ENCODE results near the gene ZNF620. TPM values are rescaled to one million over a fixed set of nuclear protein-coding genes. Genes with fewer than 3 reads are reported as not detected.

Gene ZNF620
- total and polyA plus RNA-seq, 2 experiments from 2014 or later = 14.1 to 18.0 TPM

- TF ChIP-seq, protein P1, sequence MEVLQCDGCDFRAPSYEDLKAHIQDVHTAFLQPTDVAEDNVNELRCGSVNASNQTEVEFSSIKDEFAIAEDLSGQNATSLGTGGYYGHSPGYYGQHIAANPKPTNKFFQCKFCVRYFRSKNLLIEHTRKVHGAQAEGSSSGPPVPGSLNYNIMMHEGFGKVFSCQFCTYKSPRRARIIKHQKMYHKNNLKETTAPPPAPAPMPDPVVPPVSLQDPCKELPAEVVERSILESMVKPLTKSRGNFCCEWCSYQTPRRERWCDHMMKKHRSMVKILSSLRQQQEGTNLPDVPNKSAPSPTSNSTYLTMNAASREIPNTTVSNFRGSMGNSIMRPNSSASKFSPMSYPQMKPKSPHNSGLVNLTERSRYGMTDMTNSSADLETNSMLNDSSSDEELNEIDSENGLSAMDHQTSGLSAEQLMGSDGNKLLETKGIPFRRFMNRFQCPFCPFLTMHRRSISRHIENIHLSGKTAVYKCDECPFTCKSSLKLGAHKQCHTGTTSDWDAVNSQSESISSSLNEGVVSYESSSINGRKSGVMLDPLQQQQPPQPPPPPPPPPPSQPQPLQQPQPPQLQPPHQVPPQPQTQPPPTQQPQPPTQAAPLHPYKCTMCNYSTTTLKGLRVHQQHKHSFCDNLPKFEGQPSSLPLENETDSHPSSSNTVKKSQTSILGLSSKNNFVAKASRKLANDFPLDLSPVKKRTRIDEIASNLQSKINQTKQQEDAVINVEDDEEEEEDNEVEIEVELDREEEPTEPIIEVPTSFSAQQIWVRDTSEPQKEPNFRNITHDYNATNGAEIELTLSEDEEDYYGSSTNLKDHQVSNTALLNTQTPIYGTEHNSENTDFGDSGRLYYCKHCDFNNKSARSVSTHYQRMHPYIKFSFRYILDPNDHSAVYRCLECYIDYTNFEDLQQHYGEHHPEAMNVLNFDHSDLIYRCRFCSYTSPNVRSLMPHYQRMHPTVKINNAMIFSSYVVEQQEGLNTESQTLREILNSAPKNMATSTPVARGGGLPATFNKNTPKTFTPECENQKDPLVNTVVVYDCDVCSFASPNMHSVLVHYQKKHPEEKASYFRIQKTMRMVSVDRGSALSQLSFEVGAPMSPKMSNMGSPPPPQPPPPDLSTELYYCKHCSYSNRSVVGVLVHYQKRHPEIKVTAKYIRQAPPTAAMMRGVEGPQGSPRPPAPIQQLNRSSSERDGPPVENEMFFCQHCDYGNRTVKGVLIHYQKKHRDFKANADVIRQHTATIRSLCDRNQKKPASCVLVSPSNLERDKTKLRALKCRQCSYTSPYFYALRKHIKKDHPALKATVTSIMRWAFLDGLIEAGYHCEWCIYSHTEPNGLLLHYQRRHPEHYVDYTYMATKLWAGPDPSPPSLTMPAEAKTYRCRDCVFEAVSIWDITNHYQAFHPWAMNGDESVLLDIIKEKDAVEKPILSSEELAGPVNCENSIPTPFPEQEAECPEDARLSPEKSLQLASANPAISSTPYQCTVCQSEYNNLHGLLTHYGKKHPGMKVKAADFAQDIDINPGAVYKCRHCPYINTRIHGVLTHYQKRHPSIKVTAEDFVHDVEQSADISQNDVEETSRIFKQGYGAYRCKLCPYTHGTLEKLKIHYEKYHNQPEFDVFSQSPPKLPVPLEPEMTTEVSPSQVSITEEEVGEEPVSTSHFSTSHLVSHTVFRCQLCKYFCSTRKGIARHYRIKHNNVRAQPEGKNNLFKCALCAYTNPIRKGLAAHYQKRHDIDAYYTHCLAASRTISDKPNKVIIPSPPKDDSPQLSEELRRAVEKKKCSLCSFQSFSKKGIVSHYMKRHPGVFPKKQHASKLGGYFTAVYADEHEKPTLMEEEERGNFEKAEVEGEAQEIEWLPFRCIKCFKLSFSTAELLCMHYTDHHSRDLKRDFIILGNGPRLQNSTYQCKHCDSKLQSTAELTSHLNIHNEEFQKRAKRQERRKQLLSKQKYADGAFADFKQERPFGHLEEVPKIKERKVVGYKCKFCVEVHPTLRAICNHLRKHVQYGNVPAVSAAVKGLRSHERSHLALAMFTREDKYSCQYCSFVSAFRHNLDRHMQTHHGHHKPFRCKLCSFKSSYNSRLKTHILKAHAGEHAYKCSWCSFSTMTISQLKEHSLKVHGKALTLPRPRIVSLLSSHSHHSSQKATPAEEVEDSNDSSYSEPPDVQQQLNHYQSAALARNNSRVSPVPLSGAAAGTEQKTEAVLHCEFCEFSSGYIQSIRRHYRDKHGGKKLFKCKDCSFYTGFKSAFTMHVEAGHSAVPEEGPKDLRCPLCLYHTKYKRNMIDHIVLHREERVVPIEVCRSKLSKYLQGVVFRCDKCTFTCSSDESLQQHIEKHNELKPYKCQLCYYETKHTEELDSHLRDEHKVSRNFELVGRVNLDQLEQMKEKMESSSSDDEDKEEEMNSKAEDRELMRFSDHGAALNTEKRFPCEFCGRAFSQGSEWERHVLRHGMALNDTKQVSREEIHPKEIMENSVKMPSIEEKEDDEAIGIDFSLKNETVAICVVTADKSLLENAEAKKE (CRISPR knock-in tag; IDR thresholded peaks at IDR 0.05) = no peak
- TF ChIP-seq JUNB (IDR thresholded peaks at IDR 0.05; ENCODE audit: unreplicated experiment) = no peak
- TF ChIP-seq EZH2phosphoT487 (IDR thresholded peaks at IDR 0.05; ENCODE audit: unreplicated experiment) = no peak
- no peak for TF ChIP-seq ZNF114 (CRISPR knock-in tag; IDR thresholded peaks at IDR 0.05)
- no peak for TF ChIP-seq ETS1 (IDR thresholded peaks at IDR 0.05)
- TF ChIP-seq CREB1 (CRISPR knock-in tag; IDR thresholded peaks at IDR 0.05; ENCODE audit: low read depth) = no peak
- no peak for TF ChIP-seq STAT1 (IDR thresholded peaks at IDR 0.05; ENCODE audit: unreplicated experiment)
- TF ChIP-seq EZH2 (IDR thresholded peaks at IDR 0.05; ENCODE audit: low read depth, unreplicated experiment) = no peak
Measured at GRCh38 chr3:40532252-40532651, 26.4 kb downstream of the ZNF620 start (continued).

GRCh38 chr3:40534283-40534682 lies 28.4 kb downstream of the ZNF620 start:
- Histone ChIP-seq H3K9me2 (ENCODE audit: insufficient read depth) (no peaks in the 10 kb centered on the region), H3F3A (replicated peaks; ENCODE audit: low read depth) (no peaks in the 10 kb centered on the region), H3K27me3 (ENCODE audit: insufficient read depth) (no peaks in the 10 kb centered on the region), H3K4me1 (ENCODE audit: insufficient read depth) (no peaks in the 10 kb centered on the region), H3K79me2 (replicated peaks; ENCODE audit: insufficient read depth) (no peaks in the 10 kb centered on the region), H3K4me2 (no peak overlapping the region), H4K20me1 (replicated peaks; ENCODE audit: insufficient read depth) (no peaks in the 10 kb centered on the region), H3K36me3 (ENCODE audit: insufficient read depth) (peaks cover 25% of the 10 kb centered on the region), H3K27ac (ENCODE audit: low read depth) (no peak overlapping the region), H3K4me3 (no peak overlapping the region), H2AFZ (no peak overlapping the region)
- TF ChIP-seq ZNF331 (CRISPR knock-in tag; IDR thresholded peaks at IDR 0.05; ENCODE audit: low read depth) (no peak), EZH2phosphoT487 (IDR thresholded peaks at IDR 0.05; ENCODE audit: unreplicated experiment) (no peak), ZNF114 (CRISPR knock-in tag; IDR thresholded peaks at IDR 0.05) (no peak), ETS1 (IDR thresholded peaks at IDR 0.05) (no peak), STAT1 (IDR thresholded peaks at IDR 0.05; ENCODE audit: unreplicated experiment) (no peak)
- TF ChIP-seq, protein P2, sequence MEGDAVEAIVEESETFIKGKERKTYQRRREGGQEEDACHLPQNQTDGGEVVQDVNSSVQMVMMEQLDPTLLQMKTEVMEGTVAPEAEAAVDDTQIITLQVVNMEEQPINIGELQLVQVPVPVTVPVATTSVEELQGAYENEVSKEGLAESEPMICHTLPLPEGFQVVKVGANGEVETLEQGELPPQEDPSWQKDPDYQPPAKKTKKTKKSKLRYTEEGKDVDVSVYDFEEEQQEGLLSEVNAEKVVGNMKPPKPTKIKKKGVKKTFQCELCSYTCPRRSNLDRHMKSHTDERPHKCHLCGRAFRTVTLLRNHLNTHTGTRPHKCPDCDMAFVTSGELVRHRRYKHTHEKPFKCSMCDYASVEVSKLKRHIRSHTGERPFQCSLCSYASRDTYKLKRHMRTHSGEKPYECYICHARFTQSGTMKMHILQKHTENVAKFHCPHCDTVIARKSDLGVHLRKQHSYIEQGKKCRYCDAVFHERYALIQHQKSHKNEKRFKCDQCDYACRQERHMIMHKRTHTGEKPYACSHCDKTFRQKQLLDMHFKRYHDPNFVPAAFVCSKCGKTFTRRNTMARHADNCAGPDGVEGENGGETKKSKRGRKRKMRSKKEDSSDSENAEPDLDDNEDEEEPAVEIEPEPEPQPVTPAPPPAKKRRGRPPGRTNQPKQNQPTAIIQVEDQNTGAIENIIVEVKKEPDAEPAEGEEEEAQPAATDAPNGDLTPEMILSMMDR (conservative IDR thresholded peaks at IDR 0.05; ENCODE audit: low read depth in 2 of 2) = no peak
- TF ChIP-seq, protein P3, sequence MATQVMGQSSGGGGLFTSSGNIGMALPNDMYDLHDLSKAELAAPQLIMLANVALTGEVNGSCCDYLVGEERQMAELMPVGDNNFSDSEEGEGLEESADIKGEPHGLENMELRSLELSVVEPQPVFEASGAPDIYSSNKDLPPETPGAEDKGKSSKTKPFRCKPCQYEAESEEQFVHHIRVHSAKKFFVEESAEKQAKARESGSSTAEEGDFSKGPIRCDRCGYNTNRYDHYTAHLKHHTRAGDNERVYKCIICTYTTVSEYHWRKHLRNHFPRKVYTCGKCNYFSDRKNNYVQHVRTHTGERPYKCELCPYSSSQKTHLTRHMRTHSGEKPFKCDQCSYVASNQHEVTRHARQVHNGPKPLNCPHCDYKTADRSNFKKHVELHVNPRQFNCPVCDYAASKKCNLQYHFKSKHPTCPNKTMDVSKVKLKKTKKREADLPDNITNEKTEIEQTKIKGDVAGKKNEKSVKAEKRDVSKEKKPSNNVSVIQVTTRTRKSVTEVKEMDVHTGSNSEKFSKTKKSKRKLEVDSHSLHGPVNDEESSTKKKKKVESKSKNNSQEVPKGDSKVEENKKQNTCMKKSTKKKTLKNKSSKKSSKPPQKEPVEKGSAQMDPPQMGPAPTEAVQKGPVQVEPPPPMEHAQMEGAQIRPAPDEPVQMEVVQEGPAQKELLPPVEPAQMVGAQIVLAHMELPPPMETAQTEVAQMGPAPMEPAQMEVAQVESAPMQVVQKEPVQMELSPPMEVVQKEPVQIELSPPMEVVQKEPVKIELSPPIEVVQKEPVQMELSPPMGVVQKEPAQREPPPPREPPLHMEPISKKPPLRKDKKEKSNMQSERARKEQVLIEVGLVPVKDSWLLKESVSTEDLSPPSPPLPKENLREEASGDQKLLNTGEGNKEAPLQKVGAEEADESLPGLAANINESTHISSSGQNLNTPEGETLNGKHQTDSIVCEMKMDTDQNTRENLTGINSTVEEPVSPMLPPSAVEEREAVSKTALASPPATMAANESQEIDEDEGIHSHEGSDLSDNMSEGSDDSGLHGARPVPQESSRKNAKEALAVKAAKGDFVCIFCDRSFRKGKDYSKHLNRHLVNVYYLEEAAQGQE (IDR thresholded peaks at IDR 0.05; ENCODE audit: unreplicated experiment) = no peak
- ATAC-seq (no peak), DNase-seq (ENCODE audit: low spot score) (no peak)
- H3K36me3 Mint-ChIP-seq (ENCODE audit: low read depth) = peaks cover 97% of the 10 kb centered on the region
- no peak overlapping the region for H3K27ac Mint-ChIP-seq
- no peak overlapping the region for H3K4me3 Mint-ChIP-seq
- H3K9me3 Mint-ChIP-seq = peaks cover 25% of the 10 kb centered on the region
- no peaks in the 10 kb centered on the region for H3K4me1 Mint-ChIP-seq
- H3K27me3 Mint-ChIP-seq (ENCODE audit: insufficient read depth, low read depth, poor library complexity) = peaks cover 3% of the 10 kb centered on the region

Measured in GM23338 (cell line).